Sigmoid colon (tissue), 7 donors: ENCODE measurements around the gene BRIP1. TPM values are rescaled to one million over a fixed set of nuclear protein-coding genes. Genes with fewer than 3 reads are reported as not detected.

ENCODE experiments used
- DNase-seq: peaks from one replicate; pipeline ENCODE4 v3.0.0-alpha.2; 2019
- H3K27ac ChIP-seq, 4 donors: fragments of 200-600 bp; sonication (generic); one replicate each; pipeline ENCODE4 v1.5.1; 2016 to 2019; ENCODE audit warnings: mild to moderate bottlenecking in 1 of 4
- H3K27me3 ChIP-seq, 3 donors: fragments of 200-600 bp; sonication (generic); one replicate each; pipeline ENCODE4 v1.5.1; 2019; ENCODE audit warnings: mild to moderate bottlenecking in 1 of 3
- H3K36me3 ChIP-seq, 4 donors: fragments of 200-600 bp; sonication (generic); one replicate each; pipeline ENCODE4 v1.5.1; 2016 to 2019
- H3K4me1 ChIP-seq, 4 donors: fragments of 200-600 bp; sonication (generic); one replicate each; pipeline ENCODE4 v1.5.1; 2017 to 2019
- H3K4me3 ChIP-seq, 4 donors: fragments of 200-600 bp; sonication (generic); one replicate each; pipeline ENCODE4 v1.5.1; 2017 to 2019; ENCODE audit warnings: mild to moderate bottlenecking in 2 of 4, moderate library complexity in 1 of 4
- H3K9me3 ChIP-seq, 4 donors: fragments of 200-600 bp in 3 of 4; sonication (generic) in 3 of 4; one replicate each; pipeline versions ENCODE4 v1.5.1 to v1.6.1; 2013 to 2019
- EP300 ChIP-seq, 4 donors: sonication (generic); formaldehyde crosslinking; IDR thresholded peaks; one replicate each; pipeline ENCODE4 v1.6.1; 2017; ENCODE audit warnings: antibody characterized with exemption in 4 of 4
- POLR2A ChIP-seq, 2 donors: fragments of 450-650 bp; IDR thresholded peaks; one replicate each; pipeline ENCODE4 v1.6.1; 2016; ENCODE audit warnings: antibody characterized with exemption in 2 of 2, mild to moderate bottlenecking in 2 of 2, moderate library complexity in 2 of 2
- POLR2AphosphoS5 ChIP-seq, 4 donors: sonication (generic); formaldehyde crosslinking; IDR thresholded peaks; one replicate each; pipeline ENCODE4 v1.6.1; 2017; ENCODE audit warnings: antibody characterized with exemption in 4 of 4
- WGBS, 2 donors: extraction: QIAGEN DNeasy Blood & Tissue Kit; methylation state at CpG; one replicate each; pipeline ENCODE4 v1.1.7; 2013; 5-methylcytosine and 5-hydroxymethylcytosine counted together
- intact Hi-C: fragments of 100-400 bp; cut with DNase I; formaldehyde crosslinking; loops from one replicate; pipeline ENCODE4 v1.15.1; 2023
- polyA plus RNA-seq, 3 donors: library from polyadenylated mRNA; stranded (reverse); fragments of 200-250 nt; gene quantifications; one replicate each; pipeline ENCODE4 v1.2.3, GENCODE V29; 2013
- total RNA-seq, 4 donors: library from RNA; depleted of rRNA; stranded (reverse); fragments of >200 nt; gene quantifications; one replicate each; pipeline ENCODE4 v1.1.0, GENCODE V29; 2016
- TF ChIP-seq, protein P1 (sequence below), 4 experiments: fragments of 450-650 bp in 3 of 4; fragments of 200-600 bp in 1 of 4; IDR thresholded peaks; one replicate each; pipeline ENCODE4 v1.5.1; 2016 to 2019; ENCODE audit warnings: antibody characterized with exemption in 4 of 4, mild to moderate bottlenecking in 3 of 4, moderate library complexity in 2 of 4
- donor health status: healthy with polysubstance abuse.
- donor health status: Bipolar disorder and iron deficiency.
- donor health status: healthy.

BRIP1 gene
- total and polyA plus RNA-seq, 7 donors, result under 0.01 to 1.5 (median 0.41) TPM; not detected in 1

DNA sequence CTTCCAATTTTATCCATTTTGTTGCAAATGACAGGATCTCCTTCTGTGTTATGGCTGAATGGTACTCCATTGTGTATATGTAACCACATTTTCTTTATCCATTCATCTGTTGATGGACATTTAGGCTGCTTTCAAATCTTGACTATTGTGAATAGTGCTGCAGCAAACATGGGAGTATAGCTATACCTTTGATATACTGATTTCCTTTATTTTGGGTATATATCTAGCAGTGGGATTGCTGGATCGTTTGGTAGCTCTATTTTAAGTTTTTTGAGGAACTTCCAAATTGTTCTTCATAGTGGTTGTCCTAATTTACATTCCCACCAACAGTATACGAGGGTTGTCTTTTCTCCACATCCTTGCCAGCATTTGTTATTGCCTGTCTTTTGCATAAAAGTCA, 67.8 kb downstream of the BRIP1 start:
- H3K9me3 ChIP-seq, result no peaks in the 10 kb centered on the region
- no peak overlapping the region for H3K4me3 ChIP-seq
- WGBS, 2 donors, result 88% methylated on average over 2 of the region's 2 CpGs
- H3K27ac ChIP-seq, result no peak overlapping the region
- no peaks in the 10 kb centered on the region for H3K27me3 ChIP-seq
- no peaks in the 10 kb centered on the region for H3K36me3 ChIP-seq
- intact Hi-C loops, result no loop called here
- H3K4me1 ChIP-seq, result no peaks in the 10 kb centered on the region
- TF ChIP-seq, protein P1, sequence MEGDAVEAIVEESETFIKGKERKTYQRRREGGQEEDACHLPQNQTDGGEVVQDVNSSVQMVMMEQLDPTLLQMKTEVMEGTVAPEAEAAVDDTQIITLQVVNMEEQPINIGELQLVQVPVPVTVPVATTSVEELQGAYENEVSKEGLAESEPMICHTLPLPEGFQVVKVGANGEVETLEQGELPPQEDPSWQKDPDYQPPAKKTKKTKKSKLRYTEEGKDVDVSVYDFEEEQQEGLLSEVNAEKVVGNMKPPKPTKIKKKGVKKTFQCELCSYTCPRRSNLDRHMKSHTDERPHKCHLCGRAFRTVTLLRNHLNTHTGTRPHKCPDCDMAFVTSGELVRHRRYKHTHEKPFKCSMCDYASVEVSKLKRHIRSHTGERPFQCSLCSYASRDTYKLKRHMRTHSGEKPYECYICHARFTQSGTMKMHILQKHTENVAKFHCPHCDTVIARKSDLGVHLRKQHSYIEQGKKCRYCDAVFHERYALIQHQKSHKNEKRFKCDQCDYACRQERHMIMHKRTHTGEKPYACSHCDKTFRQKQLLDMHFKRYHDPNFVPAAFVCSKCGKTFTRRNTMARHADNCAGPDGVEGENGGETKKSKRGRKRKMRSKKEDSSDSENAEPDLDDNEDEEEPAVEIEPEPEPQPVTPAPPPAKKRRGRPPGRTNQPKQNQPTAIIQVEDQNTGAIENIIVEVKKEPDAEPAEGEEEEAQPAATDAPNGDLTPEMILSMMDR (IDR thresholded peaks at IDR 0.05), result no peak
- TF ChIP-seq EP300 (IDR thresholded peaks at IDR 0.05) (no peak), POLR2A (IDR thresholded peaks at IDR 0.05) (no peak), POLR2AphosphoS5 (IDR thresholded peaks at IDR 0.05) (no peak)
- no peak for DNase-seq

GRCh38 chr17:61794792-61795191, 68.5 kb downstream of the BRIP1 start:
- Histone ChIP-seq H3K27ac (no peak overlapping the region), H3K9me3 (no peaks in the 10 kb centered on the region), H3K4me3 (no peak overlapping the region), H3K4me1 (no peaks in the 10 kb centered on the region), H3K36me3 (no peaks in the 10 kb centered on the region), H3K27me3 (no peaks in the 10 kb centered on the region)
- WGBS, 2 donors, result 85 to 89% methylated on average over 1 of the region's 1 CpG
- intact Hi-C loops, result no loop called here
- DNase-seq, result no peak
- TF ChIP-seq, protein P1 (IDR thresholded peaks at IDR 0.05), result no peak
- no peak for TF ChIP-seq EP300 (IDR thresholded peaks at IDR 0.05)
- no peak for TF ChIP-seq POLR2A (IDR thresholded peaks at IDR 0.05)
- no peak for TF ChIP-seq POLR2AphosphoS5 (IDR thresholded peaks at IDR 0.05)

DNA sequence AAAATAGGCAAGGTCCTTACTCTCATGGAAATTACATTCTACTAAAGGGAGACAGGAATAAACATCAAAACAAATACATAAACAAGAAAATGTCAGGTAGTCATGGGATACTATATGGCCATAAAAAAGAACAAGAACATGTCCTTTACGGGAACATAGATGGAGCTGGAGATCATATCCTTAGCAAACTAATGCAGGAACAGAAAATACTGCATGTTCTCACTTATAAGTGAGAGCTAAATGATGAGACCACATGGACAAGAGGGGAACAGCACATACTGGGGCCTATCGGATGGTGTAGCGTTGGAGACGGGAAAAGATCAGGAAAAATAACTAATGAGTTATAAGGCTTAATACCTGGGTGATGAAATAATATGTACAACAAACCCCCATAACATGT, 69.1 kb downstream of the BRIP1 start:
- Histone ChIP-seq H3K27ac (no peak overlapping the region), H3K4me1 (no peaks in the 10 kb centered on the region), H3K4me3 (no peak overlapping the region), H3K36me3 (no peaks in the 10 kb centered on the region), H3K27me3 (no peaks in the 10 kb centered on the region), H3K9me3 (no peaks in the 10 kb centered on the region)
- intact Hi-C loops, result no loop called here
- 97 to 99% methylated on average over 4 of the region's 4 CpGs for WGBS, 2 donors
- no peak for DNase-seq
- no peak for TF ChIP-seq EP300 (IDR thresholded peaks at IDR 0.05)
- no peak for TF ChIP-seq POLR2AphosphoS5 (IDR thresholded peaks at IDR 0.05)
- TF ChIP-seq POLR2A (IDR thresholded peaks at IDR 0.05), result no peak
- TF ChIP-seq, protein P1 (IDR thresholded peaks at IDR 0.05), result no peak

GRCh38 chr17:61793565-61793964, 69.8 kb downstream of the BRIP1 start:
- H3K9me3 ChIP-seq, result no peaks in the 10 kb centered on the region
- no peaks in the 10 kb centered on the region for H3K27me3 ChIP-seq
- no peak overlapping the region for H3K27ac ChIP-seq
- intact Hi-C loops, result no loop called here
- TF ChIP-seq POLR2A (IDR thresholded peaks at IDR 0.05), result no peak
- TF ChIP-seq, protein P1 (IDR thresholded peaks at IDR 0.05), result no peak
- no peak for TF ChIP-seq POLR2AphosphoS5 (IDR thresholded peaks at IDR 0.05)
- TF ChIP-seq EP300 (IDR thresholded peaks at IDR 0.05), result no peak
- H3K4me1 ChIP-seq, result no peaks in the 10 kb centered on the region
- DNase-seq, result no peak
- H3K4me3 ChIP-seq, result no peak overlapping the region
- WGBS, 2 donors, result 93 to 97% methylated on average over 3 of the region's 3 CpGs
- H3K36me3 ChIP-seq, result no peaks in the 10 kb centered on the region

DNA sequence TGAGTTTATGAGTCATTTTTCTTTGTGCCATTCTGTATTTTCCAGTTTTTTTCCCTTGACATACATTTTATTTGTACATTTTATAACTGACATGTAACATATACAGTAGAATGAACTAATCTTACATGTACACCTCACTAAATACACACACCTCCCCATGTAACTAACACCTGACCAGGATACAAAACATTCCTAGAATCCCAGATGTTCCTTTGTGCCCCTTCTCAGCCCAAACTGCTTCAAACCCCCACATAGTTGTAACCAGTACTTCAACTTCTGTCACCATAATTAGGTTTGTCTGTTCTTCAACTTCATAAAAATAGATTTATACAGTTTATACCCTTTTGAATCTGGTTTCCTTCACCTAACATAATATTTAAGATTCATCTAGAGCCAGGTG, 73.5 kb downstream of the BRIP1 start:
- intact Hi-C loops, result no loop called here
- no peaks in the 10 kb centered on the region for H3K36me3 ChIP-seq
- no peaks in the 10 kb centered on the region for H3K9me3 ChIP-seq
- H3K27ac ChIP-seq, result no peak overlapping the region
- H3K27me3 ChIP-seq, result no peaks in the 10 kb centered on the region
- H3K4me3 ChIP-seq, result no peak overlapping the region
- no peak for TF ChIP-seq EP300 (IDR thresholded peaks at IDR 0.05)
- TF ChIP-seq POLR2A (IDR thresholded peaks at IDR 0.05), result no peak
- TF ChIP-seq POLR2AphosphoS5 (IDR thresholded peaks at IDR 0.05), result no peak
- no peaks in the 10 kb centered on the region for H3K4me1 ChIP-seq
- DNase-seq, result no peak
